HG02938 (cell line): Measurements from ENCODE around the gene PLIN3.
"Not testable (repeated sequence)": the region's sequence is repeated elsewhere in the genome, so short reads cannot be mapped to it uniquely, and the experiment has no call there.

ENCODE experiments used
- ATAC-seq: cut with Tn5 transposase; IDR thresholded peaks from one replicate; pipeline ENCODE4 v1.9.1; 2021; ENCODE audit warnings: mild to moderate bottlenecking, moderate library complexity; ENCODE audit not compliant: unreplicated experiment

Gene PLIN3

GRCh38 chr19:4847190-4847973 is 20.1 kb downstream of the PLIN3 start:
- ATAC-seq, result no peak

GRCh38 chr19:4845975-4846374 is 21.5 kb downstream of the PLIN3 start:
- not testable (repeated sequence) for ATAC-seq

- no peak for ATAC-seq
Measured at GRCh38 chr19:4844348-4845179, 22.9 kb downstream of the PLIN3 start.

GRCh38 chr19:4843647-4843965 is 23.9 kb downstream of the PLIN3 start:
- no peak for ATAC-seq

- ATAC-seq, result no peak
Measured at GRCh38 chr19:4839192-4839591, 28.3 kb downstream of the PLIN3 start.

GRCh38 chr19:4832776-4833175 is 34.7 kb downstream of the PLIN3 start:
- no peak for ATAC-seq

- ATAC-seq, result not testable (repeated sequence)
Measured at GRCh38 chr19:4831979-4832340, 35.5 kb downstream of the PLIN3 start.

GRCh38 chr19:4831304-4831978 is 36.0 kb downstream of the PLIN3 start, which contains the start of gene TICAM1:
TICAM1 (minus strand) TSS chr19:4831712; CDS start chr19:4818377, 13,335 bp downstream.
- ATAC-seq, result peak; percentile 53

- no peak for ATAC-seq
Measured at GRCh38 chr19:4830768-4831265, 36.6 kb downstream of the PLIN3 start.

- ATAC-seq, result no peak
Measured at GRCh38 chr19:4830332-4830731, 37.1 kb downstream of the PLIN3 start.

- no peak for ATAC-seq
Measured at GRCh38 chr19:4829001-4829712, 38.3 kb downstream of the PLIN3 start.

- ATAC-seq, result no peak
Measured at GRCh38 chr19:4823577-4823976, 43.9 kb downstream of the PLIN3 start.

GRCh38 chr19:4822354-4822753 is 45.1 kb downstream of the PLIN3 start:
- not testable (repeated sequence) for ATAC-seq

GRCh38 chr19:4821265-4821664 is 46.2 kb downstream of the PLIN3 start:
- no peak for ATAC-seq

GRCh38 chr19:4817467-4818277 is 49.8 kb downstream of the PLIN3 start:
- no peak for ATAC-seq

GRCh38 chr19:4816950-4817278 is 50.6 kb downstream of the PLIN3 start:
- ATAC-seq, result no peak

GRCh38 chr19:4816202-4816949 is 51.1 kb downstream of the PLIN3 start:
- ATAC-seq, result no peak

- no peak for ATAC-seq
Measured at GRCh38 chr19:4815426-4816201, 51.9 kb downstream of the PLIN3 start.
